Thoracic aorta (tissue), 2 donors: ENCODE results near the gene FEM1B. TPM values are rescaled to one million over a fixed set of nuclear protein-coding genes. Genes with fewer than 3 reads are reported as not detected.

Experiments used
- ATAC-seq: fragments of 150-250 bp; one replicate; pipeline ENCODE4 v1.8.0; 2017; ENCODE audit warnings: low read depth; ENCODE audit not compliant: insufficient number of reproducible peaks, low FRiP score
- DNase-seq: peaks from one replicate; pipeline ENCODE4 v3.0.0-alpha.2; 2020; ENCODE audit warnings: low spot score
- H3K27ac ChIP-seq, 2 donors: fragments of 200-600 bp; sonication (generic); 1 replicate in 1 of 2; 2 replicates in 1 of 2; pipeline ENCODE4 v1.5.1; 2016; ENCODE audit warnings: mild to moderate bottlenecking in 2 of 2, moderate library complexity in 2 of 2
- H3K27me3 ChIP-seq: fragments of 200-600 bp; sonication (generic); replicated peaks from 2 replicates; pipeline ENCODE4 v1.6.0; 2016; ENCODE audit warnings: mild to moderate bottlenecking; ENCODE audit not compliant: insufficient read depth
- H3K36me3 ChIP-seq: fragments of 200-600 bp; sonication (generic); one replicate; pipeline ENCODE4 v1.5.1; 2016
- H3K4me1 ChIP-seq, 2 donors: fragments of 200-600 bp; sonication (generic); 1 replicate in 1 of 2; 2 replicates in 1 of 2; pipeline versions ENCODE4 v1.5.1 to v1.6.0; 2016; ENCODE audit warnings: low read depth in 2 of 2, mild to moderate bottlenecking in 1 of 2; ENCODE audit not compliant: control insufficient read depth in 1 of 2
- H3K4me3 ChIP-seq: fragments of 200-600 bp; sonication (generic); 2 replicates; pipeline ENCODE4 v1.5.1; 2016; ENCODE audit warnings: mild to moderate bottlenecking
- H3K9me3 ChIP-seq: fragments of 200-600 bp; sonication (generic); 2 replicates; pipeline ENCODE4 v1.5.1; 2016
- CTCF ChIP-seq: fragments of 200-600 bp; sonication (generic); IDR thresholded peaks from one replicate; pipeline ENCODE4 v1.5.1; 2019; ENCODE audit warnings: antibody characterized with exemption
- total RNA-seq, 2 donors: library from RNA; depleted of rRNA; stranded (reverse); fragments of >200 nt; gene quantifications; one replicate each; pipeline versions ENCODE4 v1.1.0 to v1.2.3, GENCODE V29; 2016

FEM1B gene
- total RNA-seq, 2 donors from 2014 or later = 31.1 to 56.2 TPM

- peaks cover 3 to 26% of the 10 kb centered on the region in 2 donors for H3K4me1 ChIP-seq
- no peak overlapping the region for H3K4me3 ChIP-seq
- no peaks in the 10 kb centered on the region for H3K27me3 ChIP-seq
- peak overlapping the region; percentile 3 to 32 for H3K27ac ChIP-seq
- no peak for TF ChIP-seq CTCF
- no peak for DNase-seq
- H3K9me3 ChIP-seq = no peaks in the 10 kb centered on the region
- ATAC-seq = no peak
- peaks cover 72% of the 10 kb centered on the region for H3K36me3 ChIP-seq
These were observed 40.7 kb downstream of the FEM1B start for GRCh38 chr15:68318008-68318835.

GRCh38 chr15:68318931-68319909 is 41.7 kb downstream of the FEM1B start:
- Histone ChIP-seq H3K27ac (peak overlapping the region in 1 of 2 donors; percentile 32), H3K27me3 (no peaks in the 10 kb centered on the region)

GRCh38 chr15:68319997-68320396 is 42.5 kb downstream of the FEM1B start:
- Histone ChIP-seq H3K27me3 (no peaks in the 10 kb centered on the region), H3K9me3 (no peaks in the 10 kb centered on the region), H3K36me3 (peaks cover 78% of the 10 kb centered on the region), H3K4me1 (peaks cover 4 to 23% of the 10 kb centered on the region in 2 donors), H3K4me3 (no peak overlapping the region), H3K27ac (peak overlapping the region in 1 of 2 donors; percentile 39)
- DNase-seq = no peak
- no peak for TF ChIP-seq CTCF
- ATAC-seq = no peak

More at GRCh38 chr15:68318931-68319909, 41.7 kb downstream of the FEM1B start:
- Histone ChIP-seq H3K4me3 (no peak overlapping the region), H3K4me1 (peaks cover 3 to 21% of the 10 kb centered on the region in 2 donors), H3K9me3 (no peaks in the 10 kb centered on the region), H3K36me3 (peaks cover 71% of the 10 kb centered on the region)
- DNase-seq (no peak), ATAC-seq (no peak)
- TF ChIP-seq CTCF = no peak

- Histone ChIP-seq H3K9me3 (no peaks in the 10 kb centered on the region), H3K27me3 (no peaks in the 10 kb centered on the region), H3K4me1 (peaks cover 12 to 23% of the 10 kb centered on the region in 2 donors), H3K27ac (peak overlapping the region; percentile 1 to 14), H3K36me3 (peaks cover 80% of the 10 kb centered on the region), H3K4me3 (no peak overlapping the region)
- TF ChIP-seq CTCF = no peak
- no peak for DNase-seq
- no peak for ATAC-seq
These were observed 43.7 kb downstream of the FEM1B start for GRCh38 chr15:68321229-68321628.

- H3K27me3 ChIP-seq = no peaks in the 10 kb centered on the region
- no peak for DNase-seq
- no peak overlapping the region for H3K4me3 ChIP-seq
- H3K9me3 ChIP-seq = no peaks in the 10 kb centered on the region
- ATAC-seq = no peak
- TF ChIP-seq CTCF = no peak
- H3K27ac ChIP-seq = no peak overlapping the region
- peaks cover 17 to 31% of the 10 kb centered on the region in 2 donors for H3K4me1 ChIP-seq
- H3K36me3 ChIP-seq = peaks cover 79% of the 10 kb centered on the region
These were observed 45.3 kb downstream of the FEM1B start for GRCh38 chr15:68322796-68323195.
